Endothelial cell of umbilical vein (primary cell): ENCODE measurements around the gene PIK3C3. TPM values are rescaled to one million over a fixed set of nuclear protein-coding genes. Genes with fewer than 3 reads are reported as not detected.

Experiments used
- BruUV-seq: library from RNA; stranded (reverse); fragments of 400-500 nt; replicated peaks from 2 replicates; lab custom pipeline; 2021; lab: Mats Ljungman, UMichigan
- CTCF ChIA-PET: fragments of 300-600, 350-600 bp; sonication (Branson Sonifier 250); formaldehyde crosslinking; loops from one replicate; lab custom pipeline; 2021; ENCODE audit warnings: antibody characterized with exemption, inconsistent platforms; lab: Charles Lee
- POLR2A ChIA-PET: fragments of 300-600, 350-600 bp; sonication (Branson Sonifier 250); formaldehyde crosslinking; loops from one replicate; lab custom pipeline; 2021; ENCODE audit warnings: antibody characterized with exemption, inconsistent platforms; lab: Charles Lee
- DNase-seq: peaks from one replicate; pipeline ENCODE4 v3.0.0-alpha.2; 2011; ENCODE audit warnings: low read depth, low spot score
- FAIRE-seq: peaks from 2 replicates; lab custom pipeline; 2011; peaks lifted over from hg19 to GRCh38; lab: Jason Lieb, UNC
- H2AFZ ChIP-seq: 2 replicates; pipeline ENCODE4 v1.6.0; 2012; ENCODE audit warnings: low read depth, low read length, control low read depth, inconsistent platforms
- H3K27ac ChIP-seq: 2 replicates; pipeline ENCODE4 v1.5.1; 2011; ENCODE audit warnings: low read depth, mild to moderate bottlenecking, control low read depth, low read length, moderate library complexity; ENCODE audit not compliant: insufficient read depth
- H3K27me3 ChIP-seq, 2 experiments: 2 replicates each; pipeline versions ENCODE4 v1.6.0 to v1.6.1; 2011; ENCODE audit warnings: low read length in 2 of 2, mixed read lengths in 1 of 2; ENCODE audit not compliant: control insufficient read depth in 2 of 2, insufficient read depth in 2 of 2
- H3K36me3 ChIP-seq, 2 experiments: 2 replicates in 1 of 2; 3 replicates in 1 of 2; pipeline ENCODE4 v1.5.1; 2011; ENCODE audit warnings: low read length in 2 of 2, mild to moderate bottlenecking in 1 of 2, moderate library complexity in 1 of 2; ENCODE audit not compliant: control insufficient read depth in 2 of 2, insufficient read depth in 2 of 2; ENCODE audit errors: extremely low read depth in 1 of 2
- H3K4me1 ChIP-seq: 3 replicates; pipeline ENCODE4 v1.5.1; 2011; ENCODE audit warnings: mild to moderate bottlenecking, low read length; ENCODE audit not compliant: control insufficient read depth, insufficient read depth; ENCODE audit errors: extremely low read depth
- H3K4me2 ChIP-seq: 2 replicates; pipeline ENCODE4 v1.6.1; 2011; ENCODE audit warnings: low read length, control low read depth, mixed read lengths; ENCODE audit not compliant: insufficient read depth
- H3K4me3 ChIP-seq, 3 experiments: fragments of 200-600 bp in 1 of 3; sonication (generic), shearing (Covaris generic) in 1 of 3; replicated peaks in 1 of 3; 2 replicates each; pipeline ENCODE4 v1.5.1; 2011 to 2016; ENCODE audit warnings: control low read depth in 3 of 3, low read length in 3 of 3, mild to moderate bottlenecking in 2 of 3, inconsistent platforms in 1 of 3, low read depth in 1 of 3, moderate library complexity in 1 of 3; ENCODE audit not compliant: insufficient read depth in 1 of 3
- H3K79me2 ChIP-seq: 2 replicates; pipeline ENCODE4 v1.6.0; 2012; ENCODE audit warnings: low read length, inconsistent platforms; ENCODE audit not compliant: control insufficient read depth, insufficient read depth
- H3K9ac ChIP-seq: replicated peaks from 2 replicates; pipeline ENCODE3; 2011; ENCODE audit warnings: low read length, control low read depth; ENCODE audit not compliant: insufficient read depth; ENCODE audit errors: extremely low read depth
- H3K9me1 ChIP-seq: replicated peaks from 3 replicates; pipeline ENCODE4 v1.6.0; 2011; ENCODE audit warnings: mild to moderate bottlenecking, low read length; ENCODE audit not compliant: control insufficient read depth, insufficient read depth; ENCODE audit errors: extremely low read depth
- H3K9me3 ChIP-seq: replicated peaks from 2 replicates; pipeline ENCODE4 v1.5.1; 2012; ENCODE audit warnings: low read length, inconsistent platforms; ENCODE audit not compliant: control insufficient read depth, insufficient read depth
- H4K20me1 ChIP-seq: replicated peaks from 2 replicates; pipeline ENCODE3; 2011; ENCODE audit warnings: mild to moderate bottlenecking, low read length; ENCODE audit not compliant: control insufficient read depth, insufficient read depth; ENCODE audit errors: extremely low read depth
- CTCF ChIP-seq, 2 donors: IDR thresholded peaks; 1 replicate in 1 of 2; 2 replicates in 1 of 2; pipeline ENCODE4 v1.5.1; 2011; ENCODE audit warnings: low read length in 2 of 2, mild to moderate bottlenecking in 2 of 2, moderate library complexity in 2 of 2, control low read depth in 1 of 2, inconsistent platforms in 1 of 2, low read depth in 1 of 2; ENCODE audit not compliant: insufficient read depth in 1 of 2; ENCODE audit errors: extremely low read depth in 1 of 2
- EZH2 ChIP-seq: IDR thresholded peaks from 2 replicates; pipeline ENCODE4 v1.6.1; 2012; ENCODE audit warnings: borderline replicate concordance, low read depth, mild to moderate bottlenecking, moderate library complexity, low read length, inconsistent platforms; ENCODE audit not compliant: severe bottlenecking
- FOS ChIP-seq: IDR thresholded peaks from 2 replicates; pipeline ENCODE4 v1.6.1; 2011; ENCODE audit warnings: mild to moderate bottlenecking, low read length, moderate library complexity, borderline replicate concordance; ENCODE audit not compliant: insufficient read depth
- GATA2 ChIP-seq: IDR thresholded peaks from 2 replicates; pipeline ENCODE4 v1.7.0; 2011; ENCODE audit warnings: low read depth, mild to moderate bottlenecking, moderate library complexity, mixed read lengths, low read length; ENCODE audit not compliant: insufficient read length, insufficient read depth
- JUN ChIP-seq: IDR thresholded peaks from 2 replicates; pipeline ENCODE4 v1.6.1; 2011; ENCODE audit warnings: borderline replicate concordance, low read depth; ENCODE audit not compliant: insufficient read length, insufficient read depth
- MAX ChIP-seq: IDR thresholded peaks from 2 replicates; pipeline ENCODE4 v1.6.1; 2011; ENCODE audit not compliant: insufficient read depth, insufficient read length
- MYC ChIP-seq: IDR thresholded peaks from one replicate; pipeline ENCODE4 v1.6.1; 2011; ENCODE audit warnings: mild to moderate bottlenecking, low read depth, low read length
- POLR2A ChIP-seq: IDR thresholded peaks from 2 replicates; pipeline ENCODE4 v1.6.1; 2012; ENCODE audit warnings: low read depth, mild to moderate bottlenecking, control low read depth, low read length
- POLR2AphosphoS5 ChIP-seq: IDR thresholded peaks from 2 replicates; pipeline ENCODE4 v1.6.1; 2012; ENCODE audit warnings: low read depth, mild to moderate bottlenecking, control low read depth, low read length, moderate library complexity; ENCODE audit not compliant: insufficient read depth
- dilution Hi-C: fragments of 300-500 bp; cut with MboI; formaldehyde crosslinking; loops from one replicate; pipeline ENCODE4 v1.15.0; 2019; ENCODE audit warnings: low sequenced_read_pairs; ENCODE audit not compliant: extremely low pct_ligation_motif_present
- intact Hi-C: fragments of 100-400 bp; cut with micrococcal nuclease; formaldehyde crosslinking; loops from one replicate; pipeline ENCODE4 v1.10.0; 2022
- polyA plus RNA-seq, 4 experiments: library from polyadenylated mRNA; depleted of rRNA in 3 of 4; stranded (reverse) in 3 of 4; unstranded in 1 of 4; fragments of >200 nt; gene quantifications; 2 replicates each; pipeline versions ENCODE4 v1.2.1 to v1.2.3, GENCODE V29; 2011 to 2012; ENCODE audit warnings: missing spikeins in 1 of 4
- total RNA-seq: library from RNA; stranded (reverse); gene quantifications from 2 replicates; pipeline ENCODE4 v1.2.3, GENCODE V29; 2021

Gene PIK3C3
- total and polyA plus RNA-seq, 2 donors (not counting 3 experiments of a cell fraction or from before 2014, with no cell fraction given), result 19.5 to 47.3 TPM

GRCh38 chr18:42112657-42113420 lies 157.8 kb downstream of the PIK3C3 start:
- no TSS peak for BruUV-seq
- H3K4me1 ChIP-seq, result no peaks in the 10 kb centered on the region
- no peaks in the 10 kb centered on the region for H4K20me1 ChIP-seq
- POLR2A ChIA-PET, result no interaction called here
- H3K27me3 ChIP-seq, result peaks cover 0 to 2% of the 10 kb centered on the region in 2 experiments
- H3K9ac ChIP-seq, result no peak overlapping the region
- no peaks in the 10 kb centered on the region for H3K9me3 ChIP-seq
- TF ChIP-seq MYC (no peak), POLR2AphosphoS5 (no peak), MAX (no peak), CTCF (IDR thresholded peaks at IDR 0.05; ENCODE audit: extremely low read depth in 1 of 2, insufficient read depth in 1 of 2, low read depth in 1 of 2, low read length in 2 of 2) (no peak), JUN (no peak), EZH2 (no peak), GATA2 (no peak), FOS (no peak), POLR2A (no peak)
- no peak for DNase-seq
- CTCF ChIA-PET, result interaction anchor here (1.0 to 6.7 kb wide), 9 partner anchors 59 to 1480 kb away, joined by 4 to 209 read pairs (median 25); no protein-coding TSS in a partner anchor
- H2AFZ ChIP-seq, result no peak overlapping the region
- H3K4me2 ChIP-seq, result no peak overlapping the region
- intact Hi-C loops, result loop anchor here (10.0 kb wide), 1 partner anchor 1282 kb away; no protein-coding TSS in a partner anchor
- no peak overlapping the region for H3K27ac ChIP-seq
- H3K36me3 ChIP-seq, result no peaks in the 10 kb centered on the region
- no peak for FAIRE-seq
- no peaks in the 10 kb centered on the region for H3K9me1 ChIP-seq
- dilution Hi-C loops, result no loop called here
- no peaks in the 10 kb centered on the region for H3K79me2 ChIP-seq
- H3K4me3 ChIP-seq, result no peak overlapping the region
